ENCODE measurements around the gene IL24. TPM values are rescaled to one million over a fixed set of nuclear protein-coding genes. Genes with fewer than 3 reads are reported as not detected.

IL24 gene
- polyA plus RNA-seq, 1 donor (not counting 4 experiments of a cell fraction or from before 2014, with no cell fraction given): 2.3 TPM

- Histone ChIP-seq H2AFZ (ENCODE audit: control insufficient read depth, low read length) (no peak overlapping the region), H3K9ac (ENCODE audit: control insufficient read depth, extremely low read depth, insufficient read depth, low read length) (no peak overlapping the region), H3K36me3 (ENCODE audit: control insufficient read depth in 2 of 2, extremely low read depth in 1 of 2, insufficient read depth in 2 of 2, low read length in 2 of 2) (no peaks in the 10 kb centered on the region), H4K20me1 (ENCODE audit: control insufficient read depth, extremely low read depth, insufficient read depth, low read length) (no peaks in the 10 kb centered on the region), H3K4me1 (ENCODE audit: control insufficient read depth, extremely low read depth, insufficient read depth, low read length) (peaks cover 10% of the 10 kb centered on the region), H3K4me2 (ENCODE audit: control insufficient read depth, extremely low read depth, insufficient read depth, low read depth, low read length) (no peak overlapping the region), H3K27ac (ENCODE audit: control insufficient read depth, insufficient read depth, low read length) (no peak overlapping the region), H3K79me2 (ENCODE audit: control insufficient read depth, insufficient read depth, low read length) (no peaks in the 10 kb centered on the region), H3K9me3 (ENCODE audit: control insufficient read depth, low read depth, low read length) (peaks cover 4% of the 10 kb centered on the region), H3K9me1 (ENCODE audit: control insufficient read depth, extremely low read depth, insufficient read depth, low read length) (no peaks in the 10 kb centered on the region), H3K27me3 (ENCODE audit: control insufficient read depth, extremely low read depth, insufficient read depth, low read length) (no peaks in the 10 kb centered on the region), H3K4me3 (ENCODE audit: control insufficient read depth in 2 of 3, extremely low read depth in 1 of 3, insufficient read depth in 2 of 3, low read depth in 1 of 3, low read length in 3 of 3) (no peak overlapping the region)
- FAIRE-seq: no peak
- TF ChIP-seq CTCF (optimal IDR thresholded peaks at IDR 0.05 in 1 of 3, IDR thresholded peaks at IDR 0.05 in 1 of 3, conservative IDR thresholded peaks at IDR 0.05 in 1 of 3; ENCODE audit: extremely low read depth in 1 of 3, insufficient read depth in 2 of 3, low read length in 3 of 3) (peak in 1 of 3 experiments; percentile 22), EZH2 (IDR thresholded peaks at IDR 0.05; ENCODE audit: low read length) (no peak)
- no peak for DNase-seq (ENCODE audit: low read depth, low spot score)
- dilution Hi-C loops (cut with MboI; ENCODE audit: extremely low pct_ligation_motif_present, low sequenced_read_pairs): no loop called here
Measured at GRCh38 chr1:206878456-206878855, 18.8 kb upstream of the IL24 start.

GRCh38 chr1:206880314-206880713, 16.9 kb upstream of the IL24 start:
- H3K9me1 ChIP-seq (ENCODE audit: control insufficient read depth, extremely low read depth, insufficient read depth, low read length): no peaks in the 10 kb centered on the region
- no peak overlapping the region for H2AFZ ChIP-seq (ENCODE audit: control insufficient read depth, low read length)
- TF ChIP-seq CTCF (optimal IDR thresholded peaks at IDR 0.05 in 1 of 3, IDR thresholded peaks at IDR 0.05 in 1 of 3, conservative IDR thresholded peaks at IDR 0.05 in 1 of 3; ENCODE audit: extremely low read depth in 1 of 3, insufficient read depth in 2 of 3, low read length in 3 of 3) (no peak), EZH2 (IDR thresholded peaks at IDR 0.05; ENCODE audit: low read length) (no peak)
- peaks cover 8% of the 10 kb centered on the region for H3K4me1 ChIP-seq (ENCODE audit: control insufficient read depth, extremely low read depth, insufficient read depth, low read length)
- H3K27ac ChIP-seq (ENCODE audit: control insufficient read depth, insufficient read depth, low read length): no peak overlapping the region
- H3K4me2 ChIP-seq (ENCODE audit: control insufficient read depth, extremely low read depth, insufficient read depth, low read depth, low read length): no peak overlapping the region
- H3K9me3 ChIP-seq (ENCODE audit: control insufficient read depth, low read depth, low read length): peaks cover 4% of the 10 kb centered on the region
- no peaks in the 10 kb centered on the region for H3K27me3 ChIP-seq (ENCODE audit: control insufficient read depth, extremely low read depth, insufficient read depth, low read length)
- H3K9ac ChIP-seq (ENCODE audit: control insufficient read depth, extremely low read depth, insufficient read depth, low read length): no peak overlapping the region
- DNase-seq (ENCODE audit: low read depth, low spot score) (no peak), FAIRE-seq (no peak)
- H3K36me3 ChIP-seq (ENCODE audit: control insufficient read depth in 2 of 2, extremely low read depth in 1 of 2, insufficient read depth in 2 of 2, low read length in 2 of 2): no peaks in the 10 kb centered on the region
- no peaks in the 10 kb centered on the region for H3K79me2 ChIP-seq (ENCODE audit: control insufficient read depth, insufficient read depth, low read length)
- dilution Hi-C loops (cut with MboI; ENCODE audit: extremely low pct_ligation_motif_present, low sequenced_read_pairs): no loop called here
- H3K4me3 ChIP-seq (ENCODE audit: control insufficient read depth in 2 of 3, extremely low read depth in 1 of 3, insufficient read depth in 2 of 3, low read depth in 1 of 3, low read length in 3 of 3): no peak overlapping the region
- no peaks in the 10 kb centered on the region for H4K20me1 ChIP-seq (ENCODE audit: control insufficient read depth, extremely low read depth, insufficient read depth, low read length)
